Mucosa of rectum (tissue), 2 donors: ENCODE results near the gene PITX3.
A peak's percentile ranks its signal among the peaks of the same experiment; 100 is the strongest.
"Not testable (repeated sequence)": the region's sequence is repeated elsewhere in the genome, so short reads cannot be mapped to it uniquely, and the experiment has no call there.

ENCODE experiments used
- H3K27ac ChIP-seq, 2 donors: one replicate each; pipeline ENCODE4 v1.7.0; 2013; ENCODE audit warnings: inconsistent platforms in 2 of 2, low read depth in 2 of 2, low read length in 2 of 2
- H3K27me3 ChIP-seq, 2 donors: one replicate each; pipeline ENCODE4 v1.7.0; 2013; ENCODE audit warnings: low read length in 2 of 2; ENCODE audit not compliant: control insufficient read depth in 2 of 2, insufficient read depth in 2 of 2
- H3K36me3 ChIP-seq, 2 donors: one replicate each; pipeline ENCODE4 v1.7.0; 2013; ENCODE audit warnings: low read length in 2 of 2; ENCODE audit not compliant: control insufficient read depth in 2 of 2, insufficient read depth in 2 of 2
- H3K4me1 ChIP-seq, 2 donors: one replicate each; pipeline ENCODE4 v1.7.0; 2013; ENCODE audit warnings: low read length in 2 of 2, mild to moderate bottlenecking in 1 of 2; ENCODE audit not compliant: control insufficient read depth in 2 of 2, insufficient read depth in 2 of 2
- H3K4me3 ChIP-seq, 2 donors: one replicate each; pipeline ENCODE4 v1.7.0; 2013; ENCODE audit warnings: low read length in 2 of 2
- H3K9ac ChIP-seq, 2 donors: one replicate each; pipeline ENCODE4 v1.7.0; 2013; ENCODE audit warnings: low read length in 2 of 2, low read depth in 1 of 2, mild to moderate bottlenecking in 1 of 2
- H3K9me3 ChIP-seq, 2 donors: one replicate each; pipeline ENCODE4 v1.7.0; 2013; ENCODE audit warnings: low read length in 2 of 2; ENCODE audit not compliant: control insufficient read depth in 2 of 2
- donor health status: healthy.
- donor health status: Normal muscosa, but diverticular disease.

The PITX3 gene

DNA sequence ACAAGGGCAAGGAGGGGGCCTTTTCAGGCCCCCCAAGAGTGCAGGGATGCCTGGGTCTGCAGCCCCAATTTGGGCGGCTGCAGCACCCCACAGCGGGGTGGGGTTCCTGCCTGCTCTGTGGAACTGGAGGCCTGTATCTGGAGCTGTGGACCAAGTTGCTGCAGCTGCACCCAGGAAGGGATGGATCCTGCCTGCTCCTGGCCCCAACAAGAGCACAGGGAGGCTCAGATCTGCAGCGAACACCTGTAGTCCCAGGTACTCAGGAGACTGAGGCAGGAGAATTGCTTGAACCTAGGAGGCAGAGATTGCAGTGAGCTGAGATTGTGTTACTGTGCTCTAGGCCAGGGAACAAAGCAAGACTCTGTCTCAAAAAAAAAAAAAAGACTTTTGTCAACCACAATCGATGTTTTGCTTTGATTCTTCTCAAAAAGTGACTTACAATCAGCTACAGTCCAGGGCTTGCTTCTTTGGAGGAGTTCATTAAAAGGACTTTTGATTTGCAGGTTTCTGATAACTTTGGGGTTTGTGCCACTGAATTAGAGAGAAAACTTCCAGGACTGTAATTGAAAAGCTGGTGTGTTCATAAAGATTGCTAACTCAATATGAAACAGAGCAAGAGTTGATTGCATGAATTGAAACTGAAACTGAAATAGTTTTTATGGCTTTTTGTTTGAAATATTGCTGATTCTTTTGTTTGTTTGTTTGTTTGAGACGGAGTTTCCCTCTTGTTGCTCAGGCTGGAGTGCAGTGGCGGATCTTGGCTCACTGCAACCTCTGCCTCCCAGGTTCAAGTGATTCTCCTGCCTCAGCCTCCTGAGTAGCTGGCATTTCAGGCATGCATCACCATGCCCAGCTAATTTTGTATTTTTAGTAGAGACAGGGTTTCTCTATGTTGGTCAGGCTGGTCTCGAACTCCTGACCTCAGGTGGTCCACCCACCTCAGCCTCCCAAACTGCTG lies 52.1 kb downstream of the PITX3 start:
- not testable (repeated sequence) for H3K4me1 ChIP-seq, H3K9ac ChIP-seq, H3K27me3 ChIP-seq, H3K36me3 ChIP-seq, H3K9me3 ChIP-seq, H3K27ac ChIP-seq
- H3K4me3 ChIP-seq, result peak overlapping the region in 1 of 2 donors; percentile 20

DNA sequence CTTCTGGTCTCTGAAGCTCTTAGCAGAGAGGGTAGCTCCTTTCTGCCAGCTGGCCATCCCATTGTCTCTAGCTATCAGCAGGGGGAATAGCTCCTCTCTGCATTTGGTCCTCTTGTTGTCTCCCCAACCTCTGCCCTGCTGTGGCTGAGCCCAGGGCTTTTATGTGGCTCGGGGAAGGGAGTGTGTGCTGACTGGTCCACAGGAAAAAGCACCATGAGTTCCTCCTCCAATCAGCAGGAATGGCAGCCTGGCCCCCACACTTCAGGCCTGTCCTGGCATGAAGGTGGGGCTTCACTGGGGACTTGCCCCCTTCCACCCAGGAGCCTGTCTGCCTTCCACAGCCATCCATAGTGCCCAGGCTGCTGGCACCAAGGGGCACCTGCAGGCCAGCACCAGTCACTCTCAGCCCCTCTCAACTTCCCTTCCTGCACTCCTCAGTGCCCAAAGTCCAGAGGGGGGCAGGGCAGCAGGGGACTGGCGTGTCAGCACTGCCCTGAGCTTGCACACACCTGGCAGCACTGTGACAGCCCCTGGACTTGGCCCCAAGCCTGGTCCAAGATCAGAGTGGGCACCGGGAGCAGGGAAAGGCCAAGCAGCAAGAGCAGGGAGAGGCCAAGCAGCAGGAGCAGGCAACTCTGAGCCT lies 52.9 kb downstream of the PITX3 start:
- H3K4me1 ChIP-seq, result peaks cover 0 to 7% of the 10 kb centered on the region in 2 donors
- H3K9ac ChIP-seq, result no peak overlapping the region
- no peaks in the 10 kb centered on the region for H3K36me3 ChIP-seq

DNA sequence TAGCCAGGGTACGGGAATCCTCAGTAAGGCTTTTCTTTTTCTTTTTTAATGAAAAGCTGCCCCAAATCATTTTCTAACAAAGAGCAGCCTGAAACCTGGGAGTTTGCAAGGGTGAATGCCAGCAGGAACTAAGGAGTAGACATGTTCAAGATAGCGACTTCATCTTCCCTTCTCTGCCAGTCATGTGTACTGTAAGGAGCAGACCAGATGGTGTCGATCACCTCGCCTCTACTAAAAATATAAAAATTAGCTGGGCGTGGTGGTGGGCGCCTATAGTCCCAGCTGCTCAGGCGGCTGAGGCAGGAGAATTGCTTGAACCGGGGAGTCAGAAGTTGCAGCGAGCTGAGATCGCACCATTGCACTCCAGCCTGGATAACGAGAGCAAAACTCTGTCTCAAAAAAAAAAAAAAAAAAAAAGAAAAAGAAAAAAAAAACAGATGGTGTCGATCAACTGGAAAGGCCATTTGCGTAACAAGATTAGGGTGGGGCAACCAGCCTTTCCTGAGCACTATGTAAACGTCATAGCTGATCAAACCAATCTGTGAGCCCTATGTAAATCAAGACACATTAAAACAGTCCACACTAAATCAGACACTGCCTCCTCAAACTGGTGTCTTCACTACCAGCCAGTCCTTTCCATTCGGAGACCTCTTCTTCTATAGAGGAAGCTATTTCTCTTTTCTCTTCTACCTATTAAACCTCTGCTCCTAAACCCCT lies 55.3 kb downstream of the PITX3 start:
- H3K4me3 ChIP-seq, result peak overlapping the region in 1 of 2 donors; percentile 26
- peak overlapping the region in 1 of 2 donors; percentile 24 for H3K27ac ChIP-seq
- H3K9me3 ChIP-seq, result no peaks in the 10 kb centered on the region
- no peak overlapping the region for H3K9ac ChIP-seq
- no peaks in the 10 kb centered on the region for H3K27me3 ChIP-seq
- no peaks in the 10 kb centered on the region for H3K36me3 ChIP-seq
- H3K4me1 ChIP-seq, result peaks cover 0 to 7% of the 10 kb centered on the region in 2 donors

More for the DNA sequence above, 52.9 kb downstream of the PITX3 start:
- H3K9me3 ChIP-seq, result no peaks in the 10 kb centered on the region
- no peak overlapping the region for H3K27ac ChIP-seq
- H3K27me3 ChIP-seq, result no peaks in the 10 kb centered on the region
- H3K4me3 ChIP-seq, result no peak overlapping the region

DNA sequence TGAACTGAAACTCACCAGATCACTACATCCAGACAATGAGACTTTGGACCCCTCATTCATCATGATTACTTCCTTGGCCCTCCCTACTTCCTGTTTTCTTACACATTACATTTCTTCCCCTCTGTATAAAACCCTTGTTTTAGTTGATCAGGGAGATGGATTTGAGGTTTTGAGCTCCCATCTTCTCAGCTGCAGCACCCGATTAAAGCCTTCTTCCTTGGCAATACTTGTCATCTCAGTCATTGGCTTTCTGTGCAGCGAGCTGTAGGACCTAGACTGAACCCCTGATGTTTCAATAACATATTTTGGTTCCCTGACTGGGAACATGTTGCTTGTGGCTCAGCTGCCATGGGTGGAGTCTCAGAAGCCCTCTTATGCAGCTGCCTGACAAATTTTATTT lies 56.0 kb downstream of the PITX3 start:
- Histone ChIP-seq H3K27me3 (no peaks in the 10 kb centered on the region), H3K9me3 (no peaks in the 10 kb centered on the region), H3K4me3 (no peak overlapping the region)

DNA sequence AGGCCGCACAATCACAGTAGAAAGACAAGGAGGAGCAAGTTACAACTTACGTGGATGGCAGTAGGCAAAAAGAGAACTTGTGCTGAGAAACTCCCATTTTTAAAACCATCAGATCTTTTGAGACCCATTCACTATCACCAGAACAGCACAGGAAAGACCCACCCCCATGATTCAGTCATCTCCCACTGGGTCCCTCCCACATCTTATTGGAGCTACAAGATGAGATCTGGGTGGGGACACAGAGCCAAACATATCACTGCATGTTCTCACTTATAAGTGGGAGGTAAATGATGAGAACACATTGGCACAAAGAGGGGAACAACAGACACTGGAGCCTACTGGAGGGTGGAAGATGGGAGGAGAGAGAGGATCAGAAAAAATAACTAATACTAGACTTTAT lies 56.7 kb downstream of the PITX3 start:
- H3K9ac ChIP-seq, result no peak overlapping the region
- peaks cover 0 to 7% of the 10 kb centered on the region in 2 donors for H3K4me1 ChIP-seq
- no peak overlapping the region for H3K4me3 ChIP-seq
- no peaks in the 10 kb centered on the region for H3K27me3 ChIP-seq
- H3K9me3 ChIP-seq, result no peaks in the 10 kb centered on the region
- H3K36me3 ChIP-seq, result no peaks in the 10 kb centered on the region
- H3K27ac ChIP-seq, result no peak overlapping the region

More for the DNA sequence above, 56.0 kb downstream of the PITX3 start:
- no peaks in the 10 kb centered on the region for H3K36me3 ChIP-seq
- peaks cover 0 to 7% of the 10 kb centered on the region in 2 donors for H3K4me1 ChIP-seq
- no peak overlapping the region for H3K9ac ChIP-seq
- no peak overlapping the region for H3K27ac ChIP-seq
